Measurements from ENCODE around the gene RUNX2. TPM values are rescaled to one million over a fixed set of nuclear protein-coding genes. Genes with fewer than 3 reads are reported as not detected.
A peak's percentile ranks its signal among the peaks of the same experiment; 100 is the strongest.
"Not testable (repeated sequence)": the region's sequence is repeated elsewhere in the genome, so short reads cannot be mapped to it uniquely, and the experiment has no call there.

RUNX2 gene
- total RNA-seq (1 to 10 TPM; 3.5 to 6.7 TPM), polyA plus RNA-seq (1 to 10 TPM; 1.8 to 3.0 TPM)
- long read RNA-seq, donor 1, result 0 reads
- long read RNA-seq, donor 2, result 0 reads
- long read RNA-seq, donor 3, result 0 reads
- long read RNA-seq, donor 4, partial matches to known transcripts, result 0 of 1 reads
- long read RNA-seq, donor 4, other reads (novel, unspliced or antisense), result 0 of 1 reads
- long read RNA-seq, donor 5, full-length matches to known transcripts, result 1 of 1 reads
- long read RNA-seq, donor 5, partial matches to known transcripts, result 0 of 1 reads
- long read RNA-seq, donor 5, other reads (novel, unspliced or antisense), result 0 of 1 reads

- DNase-seq (peak in 2 of 3 donors; percentile 38 to 64), ATAC-seq (ENCODE audit: insufficient read depth, low FRiP score) (peak; percentile 70)
- Histone ChIP-seq H3K9ac (ENCODE audit: insufficient read depth in 1 of 2, low read length in 2 of 2) (no peak within 1 kb of the TSS), H3K4me1 (ENCODE audit: control insufficient read depth in 5 of 5, insufficient read depth in 5 of 5, low read length in 5 of 5) (peaks cover 0 to 18% (median 0%) of the 10 kb centered on the region in 5 donors), H3K36me3 (ENCODE audit: control insufficient read depth in 4 of 4, insufficient read depth in 4 of 4, low read length in 4 of 4) (no peaks in the 10 kb centered on the region), H3K9me3 (ENCODE audit: control insufficient read depth in 4 of 4, insufficient read depth in 3 of 4, low read length in 3 of 4) (no peaks in the 10 kb centered on the region), H3K27me3 (ENCODE audit: control insufficient read depth in 3 of 3, insufficient read depth in 3 of 3, low read length in 2 of 3) (no peaks in the 10 kb centered on the region), H3K27ac (ENCODE audit: low read depth in 1 of 2, low read length in 1 of 2) (no peak within 1 kb of the TSS), H3K4me3 (no peak within 1 kb of the TSS)
- TF ChIP-seq, protein P1, sequence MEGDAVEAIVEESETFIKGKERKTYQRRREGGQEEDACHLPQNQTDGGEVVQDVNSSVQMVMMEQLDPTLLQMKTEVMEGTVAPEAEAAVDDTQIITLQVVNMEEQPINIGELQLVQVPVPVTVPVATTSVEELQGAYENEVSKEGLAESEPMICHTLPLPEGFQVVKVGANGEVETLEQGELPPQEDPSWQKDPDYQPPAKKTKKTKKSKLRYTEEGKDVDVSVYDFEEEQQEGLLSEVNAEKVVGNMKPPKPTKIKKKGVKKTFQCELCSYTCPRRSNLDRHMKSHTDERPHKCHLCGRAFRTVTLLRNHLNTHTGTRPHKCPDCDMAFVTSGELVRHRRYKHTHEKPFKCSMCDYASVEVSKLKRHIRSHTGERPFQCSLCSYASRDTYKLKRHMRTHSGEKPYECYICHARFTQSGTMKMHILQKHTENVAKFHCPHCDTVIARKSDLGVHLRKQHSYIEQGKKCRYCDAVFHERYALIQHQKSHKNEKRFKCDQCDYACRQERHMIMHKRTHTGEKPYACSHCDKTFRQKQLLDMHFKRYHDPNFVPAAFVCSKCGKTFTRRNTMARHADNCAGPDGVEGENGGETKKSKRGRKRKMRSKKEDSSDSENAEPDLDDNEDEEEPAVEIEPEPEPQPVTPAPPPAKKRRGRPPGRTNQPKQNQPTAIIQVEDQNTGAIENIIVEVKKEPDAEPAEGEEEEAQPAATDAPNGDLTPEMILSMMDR (IDR thresholded peaks at IDR 0.05; ENCODE audit: control extremely low read depth, extremely low read depth), result no peak
- WGBS, 2 donors, result 48 to 54% methylated on average over 5 of the region's 5 CpGs
Measured at GRCh38 chr6:45327956-45328522, at the start of gene RUNX2. Gene RUNX2, plus strand, starts transcription at chr6:45328330. Its CDS starts 397 bp downstream, at chr6:45328727.

GRCh38 chr6:45278367-45278766, 49.8 kb upstream of the RUNX2 start:
- no peaks in the 10 kb centered on the region for H3K27me3 ChIP-seq (ENCODE audit: control insufficient read depth in 3 of 3, insufficient read depth in 3 of 3, low read length in 2 of 3)
- DNase-seq (peak in 2 of 3 donors; percentile 13 to 22), ATAC-seq (ENCODE audit: insufficient read depth, low FRiP score) (no peak)
- H3K9ac ChIP-seq (ENCODE audit: insufficient read depth in 1 of 2, low read length in 2 of 2), result no peak overlapping the region
- peaks cover 0 to 1% (median 0%) of the 10 kb centered on the region in 5 donors for H3K4me1 ChIP-seq (ENCODE audit: control insufficient read depth in 5 of 5, insufficient read depth in 5 of 5, low read length in 5 of 5)
- TF ChIP-seq, protein P1 (IDR thresholded peaks at IDR 0.05; ENCODE audit: control extremely low read depth, extremely low read depth), result no peak
- no peaks in the 10 kb centered on the region for H3K36me3 ChIP-seq (ENCODE audit: control insufficient read depth in 4 of 4, insufficient read depth in 4 of 4, low read length in 4 of 4)
- no peak overlapping the region for H3K4me3 ChIP-seq
- WGBS, 2 donors, result 83 to 92% methylated on average over 1 of the region's 1 CpG
- H3K27ac ChIP-seq (ENCODE audit: low read depth in 1 of 2, low read length in 1 of 2), result no peak overlapping the region
- peaks cover 0 to 7% (median 0%) of the 10 kb centered on the region in 4 donors for H3K9me3 ChIP-seq (ENCODE audit: control insufficient read depth in 4 of 4, insufficient read depth in 3 of 4, low read length in 3 of 4)

GRCh38 chr6:45286707-45287106, 41.4 kb upstream of the RUNX2 start:
- H3K27me3 ChIP-seq (ENCODE audit: control insufficient read depth in 3 of 3, insufficient read depth in 3 of 3, low read length in 2 of 3); ATAC-seq (ENCODE audit: insufficient read depth, low FRiP score); H3K9me3 ChIP-seq (ENCODE audit: control insufficient read depth in 4 of 4, insufficient read depth in 3 of 4, low read length in 3 of 4); H3K4me3 ChIP-seq; DNase-seq; H3K9ac ChIP-seq (ENCODE audit: insufficient read depth in 1 of 2, low read length in 2 of 2); H3K36me3 ChIP-seq (ENCODE audit: control insufficient read depth in 4 of 4, insufficient read depth in 4 of 4, low read length in 4 of 4); H3K4me1 ChIP-seq (ENCODE audit: control insufficient read depth in 5 of 5, insufficient read depth in 5 of 5, low read length in 5 of 5); H3K27ac ChIP-seq (ENCODE audit: low read depth in 1 of 2, low read length in 1 of 2): not testable (repeated sequence)
- WGBS, 2 donors, result 94 to 96% methylated on average over 3 of the region's 3 CpGs

DNA sequence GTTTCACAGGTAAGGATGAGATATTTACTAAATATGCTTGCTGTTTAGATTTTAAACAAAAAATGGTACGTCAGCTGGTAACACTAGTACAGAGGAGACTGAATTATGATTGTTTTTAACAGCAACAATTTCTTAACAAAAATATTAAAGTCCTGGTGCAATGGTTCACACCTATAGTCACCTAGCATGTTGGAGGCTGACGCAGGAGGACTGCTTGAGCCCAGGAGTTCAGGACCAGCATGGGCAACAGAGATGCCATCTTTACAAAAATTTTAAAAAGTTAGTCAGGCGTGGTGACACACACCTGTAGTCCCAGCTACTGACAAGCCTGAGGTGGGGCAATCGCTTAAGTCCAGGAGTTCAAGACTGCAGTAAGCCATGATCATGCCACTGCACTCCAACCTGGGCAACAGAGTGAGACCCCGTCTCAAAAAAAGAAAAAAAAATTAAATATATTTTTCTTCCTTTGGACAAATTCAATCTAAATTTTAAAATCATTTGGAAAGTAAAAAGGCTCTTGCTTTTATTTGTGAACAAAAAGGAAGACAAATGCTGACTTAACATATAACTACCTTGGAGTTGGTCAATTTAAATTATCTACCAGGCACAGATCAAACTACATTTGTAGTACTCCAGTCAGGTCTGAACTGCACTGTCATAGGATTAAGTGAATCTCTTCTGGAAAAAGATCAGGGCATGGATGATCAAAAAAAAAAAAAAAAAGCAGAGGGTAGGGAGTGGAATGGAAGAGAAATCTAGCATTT, 38.2 kb upstream of the RUNX2 start:
- H3K9me3 ChIP-seq (ENCODE audit: control insufficient read depth in 4 of 4, insufficient read depth in 3 of 4, low read length in 3 of 4), result no peaks in the 10 kb centered on the region
- no peak for ATAC-seq (ENCODE audit: insufficient read depth, low FRiP score)
- 95 to 99% methylated on average over 5 of the region's 5 CpGs for WGBS, 2 donors
- TF ChIP-seq, protein P1 (IDR thresholded peaks at IDR 0.05; ENCODE audit: control extremely low read depth, extremely low read depth), result no peak
- H3K4me3 ChIP-seq, result no peak overlapping the region
- no peaks in the 10 kb centered on the region for H3K36me3 ChIP-seq (ENCODE audit: control insufficient read depth in 4 of 4, insufficient read depth in 4 of 4, low read length in 4 of 4)
- H3K9ac ChIP-seq (ENCODE audit: insufficient read depth in 1 of 2, low read length in 2 of 2), result no peak overlapping the region
- no peaks in the 10 kb centered on the region for H3K4me1 ChIP-seq (ENCODE audit: control insufficient read depth in 5 of 5, insufficient read depth in 5 of 5, low read length in 5 of 5)
- no peak overlapping the region for H3K27ac ChIP-seq (ENCODE audit: low read depth in 1 of 2, low read length in 1 of 2)
- no peaks in the 10 kb centered on the region for H3K27me3 ChIP-seq (ENCODE audit: control insufficient read depth in 3 of 3, insufficient read depth in 3 of 3, low read length in 2 of 3)
- DNase-seq, result no peak

Data from lung (tissue), 16 donors.